PFSK-1 (cell line): Measurements from ENCODE around the gene ZFP3.

Experiments
- FOXP2 ChIP-seq: optimal IDR thresholded peaks from 2 replicates; pipeline ENCODE3; 2011; ENCODE audit warnings: borderline replicate concordance, control low read depth, inconsistent platforms; ENCODE audit not compliant: insufficient read depth; ENCODE audit errors: extremely low read length, extremely low read depth
- POLR2AphosphoS5 ChIP-seq: IDR thresholded peaks from 2 replicates; pipeline ENCODE4 v1.6.1; 2012; ENCODE audit warnings: low read depth, mild to moderate bottlenecking, control low read depth, low read length, moderate library complexity
- REST ChIP-seq, 2 experiments: IDR thresholded peaks; 2 replicates each; pipeline versions ENCODE4 v1.6.1 to v1.8.0; 2011 to 2012; ENCODE audit warnings: low read depth in 2 of 2, low read length in 2 of 2, control low read depth in 1 of 2, inconsistent platforms in 1 of 2, mild to moderate bottlenecking in 1 of 2, moderate library complexity in 1 of 2; ENCODE audit not compliant: insufficient read depth in 1 of 2
- SIN3A ChIP-seq: IDR thresholded peaks from 2 replicates; pipeline ENCODE4 v1.6.1; 2012; ENCODE audit warnings: mild to moderate bottlenecking, low read length, moderate library complexity, borderline replicate concordance; ENCODE audit not compliant: insufficient read depth
- TAF1 ChIP-seq: IDR thresholded peaks from 2 replicates; pipeline ENCODE4 v1.6.1; 2012; ENCODE audit warnings: low read length, control low read depth, borderline replicate concordance; ENCODE audit not compliant: insufficient read depth

ZFP3 gene

GRCh38 chr17:5034651-5035050 lies 43.6 kb upstream of the ZFP3 start:
- TF ChIP-seq POLR2AphosphoS5 (no peak), SIN3A (no peak), FOXP2 (no peak), REST (IDR thresholded peaks at IDR 0.05; ENCODE audit: insufficient read depth in 1 of 2, low read depth in 2 of 2, low read length in 2 of 2) (no peak), TAF1 (no peak)

GRCh38 chr17:5035315-5035714 lies 43.0 kb upstream of the ZFP3 start, which contains the start of gene SLC52A1:
Gene SLC52A1, minus strand, starts transcription at chr17:5035426. Its CDS starts 820 bp downstream, at chr17:5034606.
- TF ChIP-seq TAF1 (no peak), REST (IDR thresholded peaks at IDR 0.05; ENCODE audit: insufficient read depth in 1 of 2, low read depth in 2 of 2, low read length in 2 of 2) (no peak), SIN3A (no peak), FOXP2 (no peak), POLR2AphosphoS5 (no peak)

- TF ChIP-seq REST (IDR thresholded peaks at IDR 0.05; ENCODE audit: insufficient read depth in 1 of 2, low read depth in 2 of 2, low read length in 2 of 2) (no peak), TAF1 (no peak), POLR2AphosphoS5 (no peak), FOXP2 (no peak), SIN3A (no peak)
These were observed 35.9 kb upstream of the ZFP3 start for GRCh38 chr17:5042157-5043022.

DNA sequence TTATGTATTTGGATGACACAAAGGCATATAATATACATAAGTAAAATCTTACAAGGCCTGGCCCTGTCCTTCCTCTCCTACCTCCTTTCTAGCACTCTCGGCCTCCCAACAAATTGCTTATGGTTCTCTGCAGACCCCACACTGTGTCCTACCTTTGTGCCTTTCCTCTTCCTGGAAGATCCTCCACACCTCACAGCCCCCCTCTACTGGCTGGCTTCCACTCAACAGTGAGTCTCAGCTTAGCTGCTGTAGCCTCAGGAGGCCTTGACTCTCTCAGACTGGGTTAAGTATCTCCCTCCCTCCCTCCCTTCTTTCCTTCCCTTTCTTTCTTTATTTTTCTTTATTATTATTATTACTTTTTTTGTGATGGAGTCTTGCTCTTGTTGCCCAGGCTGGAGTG lies 34.7 kb upstream of the ZFP3 start:
- TF ChIP-seq POLR2AphosphoS5 (no peak), FOXP2 (no peak), REST (IDR thresholded peaks at IDR 0.05; ENCODE audit: insufficient read depth in 1 of 2, low read depth in 2 of 2, low read length in 2 of 2) (no peak), SIN3A (no peak), TAF1 (no peak)

DNA sequence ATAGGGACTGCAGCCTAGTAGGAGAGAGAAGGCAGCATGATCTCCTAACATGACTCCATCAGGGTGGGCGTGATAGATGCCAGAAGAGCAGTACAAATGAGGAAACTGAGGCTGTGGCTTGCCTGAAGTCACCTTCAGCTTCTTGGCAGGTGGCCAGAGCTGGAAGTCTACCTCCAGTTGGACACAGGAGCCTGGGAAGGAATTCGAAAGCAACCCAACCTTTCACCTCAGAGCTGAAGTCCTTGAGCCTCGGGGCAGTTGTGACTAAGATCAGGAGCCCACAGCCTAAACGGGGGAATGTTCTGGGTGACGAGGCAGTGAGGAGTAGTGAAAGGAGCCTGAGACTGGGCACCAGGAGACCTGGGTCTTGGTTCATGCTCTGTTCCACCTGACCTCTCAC lies 33.6 kb upstream of the ZFP3 start:
- TF ChIP-seq POLR2AphosphoS5 = no peak
- no peak for TF ChIP-seq REST (IDR thresholded peaks at IDR 0.05; ENCODE audit: insufficient read depth in 1 of 2, low read depth in 2 of 2, low read length in 2 of 2)
- no peak for TF ChIP-seq SIN3A
- TF ChIP-seq FOXP2 = no peak
- TF ChIP-seq TAF1 = no peak
